Lung (tissue), 12 donors: ENCODE results near the gene SPEF1. TPM values are rescaled to one million over a fixed set of nuclear protein-coding genes. Genes with fewer than 3 reads are reported as not detected.

ENCODE experiments used
- ATAC-seq: fragments of 200-7000 bp; cut with Tn5 transposase; one replicate; pipeline ENCODE4 v1.9.1; 2020; ENCODE audit warnings: moderate number of reproducible peaks; ENCODE audit not compliant: insufficient read depth, low FRiP score
- DNase-seq, 3 donors: peaks; one replicate each; pipeline ENCODE4 v3.0.0-alpha.2; 2013 to 2017
- H3K27ac ChIP-seq, 2 donors: one replicate each; pipeline ENCODE4 v1.5.1; 2013; ENCODE audit warnings: mild to moderate bottlenecking in 2 of 2, moderate library complexity in 2 of 2, control low read depth in 1 of 2, inconsistent platforms in 1 of 2, low read depth in 1 of 2, low read length in 1 of 2
- H3K27me3 ChIP-seq, 3 donors: one replicate each; pipeline ENCODE4 v1.5.1; 2013; ENCODE audit warnings: low read length in 2 of 3; ENCODE audit not compliant: control insufficient read depth in 3 of 3, insufficient read depth in 3 of 3
- H3K36me3 ChIP-seq, 4 donors: one replicate each; pipeline ENCODE4 v1.5.1; 2013; ENCODE audit warnings: low read length in 4 of 4, mild to moderate bottlenecking in 1 of 4, moderate library complexity in 1 of 4; ENCODE audit not compliant: control insufficient read depth in 4 of 4, insufficient read depth in 4 of 4
- H3K4me1 ChIP-seq, 5 donors: one replicate each; pipeline ENCODE4 v1.5.1; 2013; ENCODE audit warnings: low read length in 5 of 5, mild to moderate bottlenecking in 2 of 5, moderate library complexity in 1 of 5; ENCODE audit not compliant: control insufficient read depth in 5 of 5, insufficient read depth in 5 of 5
- H3K4me3 ChIP-seq: one replicate; pipeline ENCODE4 v1.5.1; 2013; ENCODE audit warnings: mild to moderate bottlenecking, control low read depth, moderate library complexity
- H3K9ac ChIP-seq, 2 donors: one replicate each; pipeline ENCODE4 v1.5.1; 2013; ENCODE audit warnings: low read length in 2 of 2, control low read depth in 1 of 2; ENCODE audit not compliant: insufficient read depth in 1 of 2
- H3K9me3 ChIP-seq, 4 donors: one replicate each; pipeline ENCODE4 v1.5.1; 2013; ENCODE audit warnings: low read length in 3 of 4, mild to moderate bottlenecking in 1 of 4, moderate library complexity in 1 of 4; ENCODE audit not compliant: control insufficient read depth in 4 of 4, insufficient read depth in 3 of 4
- WGBS, 2 donors: extraction: QIAGEN DNeasy Blood & Tissue Kit; methylation state at CpG; one replicate each; pipeline ENCODE4 v1.1.7; 2013; 5-methylcytosine and 5-hydroxymethylcytosine counted together
- polyA plus RNA-seq, 2 donors: library from polyadenylated mRNA; stranded (reverse); fragments of 200-250 nt; gene quantifications; one replicate each; pipeline ENCODE4 v1.2.1, GENCODE V29; 2013
- total RNA-seq, 2 donors: library from RNA; depleted of rRNA in 1 of 2; stranded (reverse); fragments of >200 nt in 1 of 2; gene quantifications; one replicate each; pipeline ENCODE4 v1.2.1, GENCODE V29; 2014 to 2021
- TF ChIP-seq, protein P1 (sequence below): IDR thresholded peaks from 2 replicates; pipeline ENCODE4 v1.5.1; 2012; ENCODE audit warnings: mild to moderate bottlenecking; ENCODE audit errors: control extremely low read depth, extremely low read depth
- donor health status: control.
- donor health status: control.
- donor health status: Bipolar disorder and iron deficiency.
- donor health status: healthy.
- donor health status: DM: yes; HTN: yes; CAD: no.

The SPEF1 gene
- total and polyA plus RNA-seq, 4 donors = 9.6 to 15.5 (median 11.8) TPM

DNA sequence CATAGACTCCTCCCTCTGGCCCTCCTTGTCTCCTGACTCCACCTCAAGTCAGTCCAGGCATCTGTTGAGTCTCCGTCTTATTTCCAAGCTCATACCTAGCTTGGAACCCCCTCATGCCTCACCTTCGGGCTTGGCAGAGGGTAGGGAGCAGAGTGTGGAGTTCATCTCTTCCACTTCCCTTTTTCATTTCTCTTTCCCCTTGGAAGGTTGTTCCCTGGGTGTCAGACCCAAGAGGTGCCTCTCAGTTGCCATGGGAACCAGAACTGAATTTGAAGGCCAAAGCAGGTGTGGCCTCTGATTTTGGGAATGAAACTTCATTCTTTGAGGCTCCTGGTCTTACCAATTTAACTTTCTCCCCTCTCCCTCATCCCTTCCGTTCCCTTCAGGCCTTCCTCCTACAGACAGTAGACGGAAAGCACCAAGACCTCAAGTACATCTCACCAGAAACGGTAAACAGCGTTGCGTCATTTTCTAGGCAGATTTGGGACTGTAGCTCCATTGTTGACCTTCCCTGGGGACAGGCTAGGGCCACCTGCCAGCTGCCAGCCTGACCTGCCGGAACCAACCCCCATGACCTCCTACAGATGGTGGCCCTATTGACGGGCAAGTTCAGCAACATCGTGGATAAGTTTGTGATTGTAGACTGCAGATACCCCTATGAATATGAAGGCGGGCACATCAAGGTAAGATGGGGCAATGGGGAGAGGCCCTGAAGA, 21.4 kb upstream of the SPEF1 start:
- Histone ChIP-seq H3K27me3 (no peaks in the 10 kb centered on the region), H3K4me1 (peaks cover under 1 to 55% (median 23%) of the 10 kb centered on the region in 5 donors), H3K9me3 (no peaks in the 10 kb centered on the region), H3K4me3 (no peak overlapping the region), H3K27ac (peak overlapping the region in 1 of 2 donors; percentile 69), H3K9ac (no peak overlapping the region), H3K36me3 (peaks cover 0 to 57% (median 35%) of the 10 kb centered on the region in 4 donors)
- DNase-seq = no peak
- 73 to 86% methylated on average over 11 of the region's 11 CpGs for WGBS, 2 donors
- no peak for ATAC-seq
- TF ChIP-seq, protein P1, sequence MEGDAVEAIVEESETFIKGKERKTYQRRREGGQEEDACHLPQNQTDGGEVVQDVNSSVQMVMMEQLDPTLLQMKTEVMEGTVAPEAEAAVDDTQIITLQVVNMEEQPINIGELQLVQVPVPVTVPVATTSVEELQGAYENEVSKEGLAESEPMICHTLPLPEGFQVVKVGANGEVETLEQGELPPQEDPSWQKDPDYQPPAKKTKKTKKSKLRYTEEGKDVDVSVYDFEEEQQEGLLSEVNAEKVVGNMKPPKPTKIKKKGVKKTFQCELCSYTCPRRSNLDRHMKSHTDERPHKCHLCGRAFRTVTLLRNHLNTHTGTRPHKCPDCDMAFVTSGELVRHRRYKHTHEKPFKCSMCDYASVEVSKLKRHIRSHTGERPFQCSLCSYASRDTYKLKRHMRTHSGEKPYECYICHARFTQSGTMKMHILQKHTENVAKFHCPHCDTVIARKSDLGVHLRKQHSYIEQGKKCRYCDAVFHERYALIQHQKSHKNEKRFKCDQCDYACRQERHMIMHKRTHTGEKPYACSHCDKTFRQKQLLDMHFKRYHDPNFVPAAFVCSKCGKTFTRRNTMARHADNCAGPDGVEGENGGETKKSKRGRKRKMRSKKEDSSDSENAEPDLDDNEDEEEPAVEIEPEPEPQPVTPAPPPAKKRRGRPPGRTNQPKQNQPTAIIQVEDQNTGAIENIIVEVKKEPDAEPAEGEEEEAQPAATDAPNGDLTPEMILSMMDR = no peak

- ATAC-seq = no peak
These were observed 20.6 kb upstream of the SPEF1 start for GRCh38 chr20:3801846-3802245.

DNA sequence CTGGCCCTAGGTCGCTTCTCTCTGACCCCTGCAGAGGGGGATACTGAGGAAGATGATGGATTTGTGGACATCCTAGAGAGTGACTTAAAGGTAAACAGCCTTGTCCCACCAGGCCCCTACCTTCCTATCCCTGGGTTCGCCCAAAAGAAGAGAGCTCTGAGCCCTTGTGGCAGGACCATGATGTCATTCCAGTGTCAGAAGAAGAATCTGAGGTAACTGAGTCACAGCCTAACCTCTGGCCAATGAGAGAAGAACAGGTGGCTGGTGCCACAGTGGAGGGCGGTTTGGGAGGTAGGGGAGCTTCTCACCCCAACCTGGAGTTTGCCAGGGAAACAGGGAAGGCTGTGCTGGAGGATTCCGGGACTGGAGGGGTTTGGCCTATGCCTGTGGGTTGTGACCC, 20.1 kb upstream of the SPEF1 start:
- Histone ChIP-seq H3K36me3 (peaks cover 0 to 59% (median 35%) of the 10 kb centered on the region in 4 donors), H3K27ac (peak overlapping the region in 1 of 2 donors; percentile 69), H3K9ac (no peak overlapping the region), H3K9me3 (no peaks in the 10 kb centered on the region), H3K4me1 (peaks cover 0 to 50% (median 14%) of the 10 kb centered on the region in 5 donors), H3K4me3 (no peak overlapping the region), H3K27me3 (no peaks in the 10 kb centered on the region)
- DNase-seq = no peak
- WGBS, 2 donors = 96 to 100% methylated on average over 4 of the region's 4 CpGs
- TF ChIP-seq, protein P1 = no peak
- no peak for ATAC-seq

More at GRCh38 chr20:3801846-3802245, 20.6 kb upstream of the SPEF1 start:
- Histone ChIP-seq H3K27me3 (no peaks in the 10 kb centered on the region), H3K36me3 (peaks cover 0 to 59% (median 35%) of the 10 kb centered on the region in 4 donors), H3K9me3 (no peaks in the 10 kb centered on the region), H3K9ac (no peak overlapping the region), H3K4me3 (no peak overlapping the region), H3K27ac (peak overlapping the region in 1 of 2 donors; percentile 69), H3K4me1 (peaks cover 0 to 50% (median 17%) of the 10 kb centered on the region in 5 donors)
- TF ChIP-seq, protein P1 = no peak
- WGBS, 2 donors = 83 to 88% methylated on average over 13 of the region's 13 CpGs
- DNase-seq = no peak
